Rectal smooth muscle tissue (tissue), 1 donor: ENCODE measurements around the gene SLC34A1.

Source experiments
- H3K27ac ChIP-seq: one replicate; pipeline ENCODE4 v1.7.0; 2013; ENCODE audit warnings: low read depth, low read length, inconsistent platforms
- H3K27me3 ChIP-seq: one replicate; pipeline ENCODE4 v1.7.0; 2013; ENCODE audit warnings: low read length; ENCODE audit not compliant: control insufficient read depth, insufficient read depth
- H3K36me3 ChIP-seq: one replicate; pipeline ENCODE4 v1.7.0; 2013; ENCODE audit warnings: low read length; ENCODE audit not compliant: control insufficient read depth, insufficient read depth
- H3K4me1 ChIP-seq: one replicate; pipeline ENCODE4 v1.7.0; 2013; ENCODE audit warnings: low read length; ENCODE audit not compliant: control insufficient read depth, insufficient read depth
- H3K4me3 ChIP-seq: one replicate; pipeline ENCODE4 v1.7.0; 2013; ENCODE audit warnings: low read length
- H3K9ac ChIP-seq: one replicate; pipeline ENCODE4 v1.7.0; 2013; ENCODE audit warnings: low read length

The SLC34A1 gene

GRCh38 chr5:177389241-177390169, 5.3 kb downstream of the SLC34A1 start:
- Histone ChIP-seq H3K36me3 (no peaks in the 10 kb centered on the region), H3K27ac (peak overlapping the region; percentile 30), H3K4me1 (no peaks in the 10 kb centered on the region), H3K9ac (no peak overlapping the region), H3K4me3 (no peak overlapping the region), H3K27me3 (no peaks in the 10 kb centered on the region)

GRCh38 chr5:177390363-177391300, 6.4 kb downstream of the SLC34A1 start:
- H3K4me3 ChIP-seq = no peak overlapping the region
- no peaks in the 10 kb centered on the region for H3K4me1 ChIP-seq
- H3K36me3 ChIP-seq = no peaks in the 10 kb centered on the region
- no peak overlapping the region for H3K27ac ChIP-seq
- H3K27me3 ChIP-seq = no peaks in the 10 kb centered on the region
- H3K9ac ChIP-seq = no peak overlapping the region

DNA sequence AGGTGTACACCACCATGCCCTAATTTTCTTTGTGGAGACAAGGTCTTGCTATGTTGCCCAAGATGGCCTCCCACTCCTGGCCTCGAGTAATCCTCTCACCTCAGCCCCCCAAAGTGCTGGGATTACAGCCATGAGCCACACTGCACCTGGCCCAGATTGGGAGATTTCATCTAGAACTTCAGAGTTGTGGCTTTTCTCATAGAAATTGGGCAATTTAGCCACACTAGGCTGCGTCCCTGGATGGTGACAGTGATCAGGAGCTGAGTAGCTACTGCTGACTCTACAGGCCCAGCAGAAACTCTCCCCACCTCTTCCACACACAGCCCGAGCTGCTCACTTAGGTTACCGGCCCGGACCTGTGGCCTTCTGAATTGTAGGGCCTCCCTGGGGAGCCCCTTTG, 8.5 kb downstream of the SLC34A1 start:
- H3K27ac ChIP-seq = no peak overlapping the region
- H3K4me1 ChIP-seq = no peaks in the 10 kb centered on the region
- no peak overlapping the region for H3K9ac ChIP-seq
- no peaks in the 10 kb centered on the region for H3K27me3 ChIP-seq
- no peak overlapping the region for H3K4me3 ChIP-seq
- H3K36me3 ChIP-seq = no peaks in the 10 kb centered on the region

DNA sequence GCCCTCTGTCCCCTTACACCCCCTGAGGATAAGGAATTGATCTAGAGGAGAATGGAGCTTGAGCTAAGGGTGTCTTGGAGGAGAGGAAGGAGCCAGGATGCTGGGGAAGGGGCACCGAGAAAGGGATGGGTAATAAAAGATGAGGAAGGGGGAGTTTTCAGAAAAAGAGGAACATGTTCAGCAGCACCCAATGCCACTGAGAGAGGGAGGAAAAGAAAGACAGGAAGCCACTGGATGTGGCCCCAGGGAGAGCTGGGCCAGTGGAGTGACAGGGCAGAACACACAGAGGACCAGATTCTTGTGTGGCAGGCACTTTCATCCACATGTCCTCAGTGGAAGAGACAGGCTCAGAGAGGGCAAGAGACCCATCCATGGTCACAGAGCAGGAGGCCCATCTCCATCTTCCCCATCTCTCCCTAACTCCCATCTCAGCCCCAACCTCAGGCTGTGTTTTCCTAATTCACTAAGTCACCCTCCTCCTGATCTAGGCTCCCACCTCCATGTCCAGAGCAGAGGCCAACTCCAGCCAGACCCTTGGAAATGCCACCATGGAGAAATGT, 9.1 kb downstream of the SLC34A1 start:
- H3K27ac ChIP-seq = no peak overlapping the region

GRCh38 chr5:177393990-177394389, 9.8 kb downstream of the SLC34A1 start:
- Histone ChIP-seq H3K4me3 (no peak overlapping the region), H3K27ac (no peak overlapping the region), H3K27me3 (no peaks in the 10 kb centered on the region), H3K36me3 (no peaks in the 10 kb centered on the region), H3K9ac (no peak overlapping the region), H3K4me1 (no peaks in the 10 kb centered on the region)

More for the DNA sequence above, 9.1 kb downstream of the SLC34A1 start:
- Histone ChIP-seq H3K9ac (no peak overlapping the region), H3K4me3 (no peak overlapping the region), H3K36me3 (no peaks in the 10 kb centered on the region), H3K27me3 (no peaks in the 10 kb centered on the region), H3K4me1 (no peaks in the 10 kb centered on the region)

GRCh38 chr5:177396078-177396477, 11.8 kb downstream of the SLC34A1 start:
- Histone ChIP-seq H3K9ac (no peak overlapping the region), H3K27me3 (peaks cover 8% of the 10 kb centered on the region), H3K36me3 (no peaks in the 10 kb centered on the region), H3K27ac (no peak overlapping the region), H3K4me1 (no peaks in the 10 kb centered on the region), H3K4me3 (no peak overlapping the region)

DNA sequence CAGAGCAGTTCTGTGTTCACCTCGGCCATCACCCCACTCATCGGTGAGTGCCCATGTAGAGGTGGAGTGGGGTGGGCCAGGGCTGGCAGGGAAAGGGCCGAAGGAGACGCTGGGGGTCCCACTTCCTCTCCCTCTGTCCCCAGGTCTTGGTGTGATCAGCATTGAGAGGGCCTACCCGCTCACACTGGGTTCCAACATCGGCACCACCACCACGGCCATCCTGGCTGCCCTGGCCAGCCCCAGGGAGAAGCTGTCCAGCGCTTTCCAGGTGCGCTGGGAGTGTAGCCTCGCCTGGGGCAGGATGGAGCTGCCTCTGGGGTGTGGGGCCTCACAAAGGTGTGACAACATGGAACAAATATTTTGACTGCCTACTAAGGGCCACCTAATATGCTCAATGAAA, 12.6 kb downstream of the SLC34A1 start:
- H3K9ac ChIP-seq = no peak overlapping the region
- H3K27me3 ChIP-seq = peaks cover 9% of the 10 kb centered on the region
- H3K4me1 ChIP-seq = no peaks in the 10 kb centered on the region
- no peaks in the 10 kb centered on the region for H3K36me3 ChIP-seq
- no peak overlapping the region for H3K27ac ChIP-seq
- H3K4me3 ChIP-seq = no peak overlapping the region

GRCh38 chr5:177397875-177398390, 13.7 kb downstream of the SLC34A1 start:
- Histone ChIP-seq H3K27me3 (peaks cover 15% of the 10 kb centered on the region), H3K9ac (no peak overlapping the region), H3K4me3 (no peak overlapping the region), H3K36me3 (no peaks in the 10 kb centered on the region), H3K27ac (no peak overlapping the region), H3K4me1 (peaks cover 3% of the 10 kb centered on the region)

DNA sequence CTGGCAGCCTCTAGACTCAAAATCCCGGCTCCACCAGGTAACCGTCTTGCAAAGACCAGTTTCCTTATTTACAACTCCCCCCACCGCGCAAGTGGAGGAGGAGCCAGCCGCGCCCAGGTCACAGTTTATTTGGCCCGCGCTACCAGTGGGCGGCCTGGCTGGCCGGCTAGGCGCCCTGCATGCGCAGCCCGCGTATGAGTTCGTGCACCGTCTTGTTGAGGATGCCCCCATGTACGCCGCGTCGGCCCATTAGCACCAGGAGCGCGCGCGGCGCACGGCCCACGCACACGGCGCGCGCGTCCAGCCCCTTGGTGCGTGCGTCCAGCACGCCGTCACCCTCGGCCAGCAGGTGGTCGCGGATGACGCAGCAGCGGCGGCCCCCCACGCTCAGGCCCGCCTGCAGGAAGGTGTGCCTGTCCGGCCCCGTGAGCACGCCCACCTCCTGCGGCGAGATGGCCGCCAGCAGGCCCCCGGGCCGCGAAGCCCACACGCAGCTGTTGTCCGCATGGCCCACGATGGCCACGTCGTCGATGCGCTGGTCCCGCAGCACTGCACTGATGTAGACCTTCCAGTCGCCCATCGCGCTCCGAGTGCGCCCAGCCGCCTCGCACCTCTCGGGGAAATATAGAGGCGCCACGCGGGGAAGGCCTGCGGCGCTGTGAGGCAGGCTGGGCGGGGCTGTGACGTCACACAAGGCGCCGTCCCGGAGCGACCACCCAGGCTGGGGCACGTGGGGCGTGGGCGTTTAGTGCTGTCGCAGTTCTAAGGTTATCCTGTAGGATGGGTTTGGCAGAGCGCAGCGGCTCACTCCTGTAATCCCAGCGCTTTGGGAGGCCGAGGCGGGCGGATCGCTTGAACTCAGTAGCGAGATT, 16.0 kb downstream of the SLC34A1 start, which contains the start of gene PFN3:
Gene PFN3 (minus strand): TSS at position 665 of the 872 bp plus-strand sequence. CDS start 85 bp downstream, at position 580.
- no peak within 1 kb of the TSS for H3K4me3 ChIP-seq

DNA sequence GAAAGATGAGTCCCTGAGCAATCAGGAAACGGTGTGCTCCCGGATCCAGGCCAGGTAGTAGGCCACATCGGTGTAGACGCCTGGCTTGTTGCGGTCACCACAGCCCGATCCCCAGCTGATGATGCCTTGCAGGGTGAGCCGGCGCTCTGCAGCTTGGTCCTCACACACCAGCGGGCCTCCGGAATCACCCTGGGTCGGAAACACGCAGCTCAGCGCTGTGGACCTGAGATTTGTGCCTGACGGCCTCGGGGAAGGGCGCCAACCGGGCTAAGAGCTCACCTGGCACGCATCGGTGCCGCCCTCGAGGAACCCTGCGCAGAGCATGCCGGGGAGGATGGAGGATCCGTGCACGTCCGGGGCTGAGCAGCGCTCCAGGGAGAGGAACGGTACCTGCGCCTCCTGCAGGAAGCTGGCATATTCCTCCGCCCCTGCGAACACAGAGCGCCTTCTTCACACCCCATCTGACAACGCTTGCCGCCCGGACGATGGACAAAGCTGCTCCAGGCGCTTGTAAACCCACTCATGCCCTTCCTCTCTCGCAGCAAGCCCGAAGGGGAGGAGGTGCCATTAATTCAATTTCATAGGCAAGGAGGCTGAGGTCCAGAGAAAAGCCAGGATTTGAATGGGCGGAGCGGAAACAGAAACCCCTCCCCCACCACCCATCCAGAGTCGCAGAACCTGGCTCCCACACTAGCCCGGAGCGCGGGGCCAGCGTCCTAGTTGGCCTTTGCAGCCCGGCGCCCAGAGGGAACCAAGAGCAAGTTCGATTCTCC, 18.2 kb downstream of the SLC34A1 start:
- peaks cover 18% of the 10 kb centered on the region for H3K27me3 ChIP-seq
- H3K36me3 ChIP-seq = no peaks in the 10 kb centered on the region
- H3K4me3 ChIP-seq = peak overlapping the region; percentile 71
- no peak overlapping the region for H3K27ac ChIP-seq
- peaks cover 11% of the 10 kb centered on the region for H3K4me1 ChIP-seq
- no peak overlapping the region for H3K9ac ChIP-seq

More for the DNA sequence above, 16.0 kb downstream of the SLC34A1 start, which contains the start of gene PFN3:
- Histone ChIP-seq H3K9ac (no peak within 1 kb of the TSS), H3K4me1 (peaks cover 11% of the 10 kb centered on the region), H3K36me3 (no peaks in the 10 kb centered on the region), H3K27ac (no peak within 1 kb of the TSS), H3K27me3 (peaks cover 18% of the 10 kb centered on the region)
